Measurements from ENCODE around the gene COL2A1. TPM values are rescaled to one million over a fixed set of nuclear protein-coding genes. Genes with fewer than 3 reads are reported as not detected.

The COL2A1 gene
- total RNA-seq, 1 donor from 2014 or later: 69.1 TPM

- H3K4me1 Mint-ChIP-seq: no peaks in the 10 kb centered on the region
Measured at GRCh38 chr12:48051681-48052080, 47.4 kb upstream of the COL2A1 start.

GRCh38 chr12:48050174-48050573 lies 45.9 kb upstream of the COL2A1 start:
- H3K36me3 Mint-ChIP-seq: peaks cover 23% of the 10 kb centered on the region
- peaks cover 4% of the 10 kb centered on the region for H3K36me3 ChIP-seq
- no peaks in the 10 kb centered on the region for H3K4me1 ChIP-seq
- no peaks in the 10 kb centered on the region for H3K9me3 ChIP-seq (ENCODE audit: low read depth)
- no peak overlapping the region for H3K4me3 Mint-ChIP-seq
- peaks cover 5% of the 10 kb centered on the region for H4K20me1 ChIP-seq (ENCODE audit: low read depth)
- no peak overlapping the region for H3K27ac ChIP-seq
- TF ChIP-seq EZH2phosphoT487 (IDR thresholded peaks at IDR 0.05): no peak
- TF ChIP-seq EZH2 (IDR thresholded peaks at IDR 0.05): no peak
- TF ChIP-seq CTCF (IDR thresholded peaks at IDR 0.05): no peak
- H3K9ac ChIP-seq: no peak overlapping the region
- peaks cover 3% of the 10 kb centered on the region for H3K27me3 Mint-ChIP-seq (ENCODE audit: insufficient read depth, low read depth)
- no peaks in the 10 kb centered on the region for H3K4me1 Mint-ChIP-seq
- no peak overlapping the region for H3K27ac Mint-ChIP-seq
- H3K9me3 Mint-ChIP-seq: no peaks in the 10 kb centered on the region
- H2AFZ ChIP-seq (replicated peaks): no peak overlapping the region
- H3K27me3 ChIP-seq: no peaks in the 10 kb centered on the region
- no peaks in the 10 kb centered on the region for H3K79me2 ChIP-seq (ENCODE audit: low read depth)
- DNase-seq (ENCODE audit: low spot score): no peak
- H3K4me3 ChIP-seq: no peak overlapping the region
- no peak overlapping the region for H3K4me2 ChIP-seq
- H3F3A ChIP-seq (ENCODE audit: low read depth): peaks cover 5% of the 10 kb centered on the region

More at GRCh38 chr12:48051681-48052080, 47.4 kb upstream of the COL2A1 start:
- H3K27ac ChIP-seq: no peak overlapping the region
- Mint-ChIP-seq H3K27ac (no peak overlapping the region), H3K9me3 (no peaks in the 10 kb centered on the region), H3K27me3 (ENCODE audit: insufficient read depth, low read depth) (no peaks in the 10 kb centered on the region), H3K36me3 (peaks cover 11% of the 10 kb centered on the region), H3K4me3 (no peak overlapping the region)
- H2AFZ ChIP-seq (replicated peaks): no peak overlapping the region
- H4K20me1 ChIP-seq (ENCODE audit: low read depth): peaks cover 9% of the 10 kb centered on the region
- H3K27me3 ChIP-seq: no peaks in the 10 kb centered on the region
- no peak for DNase-seq (ENCODE audit: low spot score)
- peaks cover 4% of the 10 kb centered on the region for H3K36me3 ChIP-seq
- H3K4me3 ChIP-seq: no peak overlapping the region
- no peaks in the 10 kb centered on the region for H3K4me1 ChIP-seq
- no peak overlapping the region for H3K4me2 ChIP-seq
- H3K79me2 ChIP-seq (ENCODE audit: low read depth): no peaks in the 10 kb centered on the region
- no peaks in the 10 kb centered on the region for H3K9me3 ChIP-seq (ENCODE audit: low read depth)
- H3K9ac ChIP-seq: no peak overlapping the region
- H3F3A ChIP-seq (ENCODE audit: low read depth): peaks cover 10% of the 10 kb centered on the region
- TF ChIP-seq EZH2 (IDR thresholded peaks at IDR 0.05) (no peak), CTCF (IDR thresholded peaks at IDR 0.05) (no peak), EZH2phosphoT487 (IDR thresholded peaks at IDR 0.05) (no peak)

GRCh38 chr12:48045965-48046518 lies 41.8 kb upstream of the COL2A1 start:
- no peak for TF ChIP-seq CTCF (IDR thresholded peaks at IDR 0.05)
- TF ChIP-seq EZH2phosphoT487 (IDR thresholded peaks at IDR 0.05): no peak
- H3K36me3 Mint-ChIP-seq: peaks cover 28% of the 10 kb centered on the region
- peaks cover 4% of the 10 kb centered on the region for H3K36me3 ChIP-seq
- H3K79me2 ChIP-seq (ENCODE audit: low read depth): no peaks in the 10 kb centered on the region
- H3K27ac Mint-ChIP-seq: no peak overlapping the region
- peaks cover 3% of the 10 kb centered on the region for H3K27me3 Mint-ChIP-seq (ENCODE audit: insufficient read depth, low read depth)
- no peak overlapping the region for H3K9ac ChIP-seq
- no peaks in the 10 kb centered on the region for H3K4me1 Mint-ChIP-seq
- H3K27me3 ChIP-seq: no peaks in the 10 kb centered on the region
- DNase-seq (ENCODE audit: low spot score): no peak
- no peaks in the 10 kb centered on the region for H3K9me3 Mint-ChIP-seq
- no peak overlapping the region for H2AFZ ChIP-seq (replicated peaks)
- H3K27ac ChIP-seq: no peak overlapping the region
- no peaks in the 10 kb centered on the region for H3K9me3 ChIP-seq (ENCODE audit: low read depth)
- peaks cover 4% of the 10 kb centered on the region for H4K20me1 ChIP-seq (ENCODE audit: low read depth)
- H3K4me3 ChIP-seq: no peak overlapping the region
- H3F3A ChIP-seq (ENCODE audit: low read depth): no peaks in the 10 kb centered on the region
- no peak overlapping the region for H3K4me2 ChIP-seq
- no peaks in the 10 kb centered on the region for H3K4me1 ChIP-seq
- no peak overlapping the region for H3K4me3 Mint-ChIP-seq

Measured in neural progenitor cell (in vitro differentiated cells).